CMK (cell line): Measurements from ENCODE around the gene SMIM38.
"Not testable (repeated sequence)": the region's sequence is repeated elsewhere in the genome, so short reads cannot be mapped to it uniquely, and the experiment has no call there.

Experiments
- DNase-seq: peaks from one replicate; pipeline ENCODE4 v3.0.0-alpha.2; 2010; ENCODE audit warnings: low read depth

Gene SMIM38

GRCh38 chr11:69140161-69140560 lies 15.6 kb upstream of the SMIM38 start:
- not testable (repeated sequence) for DNase-seq

GRCh38 chr11:69140635-69141034 lies 15.1 kb upstream of the SMIM38 start:
- DNase-seq, result no peak

GRCh38 chr11:69141742-69142141 lies 14.0 kb upstream of the SMIM38 start:
- no peak for DNase-seq

DNA sequence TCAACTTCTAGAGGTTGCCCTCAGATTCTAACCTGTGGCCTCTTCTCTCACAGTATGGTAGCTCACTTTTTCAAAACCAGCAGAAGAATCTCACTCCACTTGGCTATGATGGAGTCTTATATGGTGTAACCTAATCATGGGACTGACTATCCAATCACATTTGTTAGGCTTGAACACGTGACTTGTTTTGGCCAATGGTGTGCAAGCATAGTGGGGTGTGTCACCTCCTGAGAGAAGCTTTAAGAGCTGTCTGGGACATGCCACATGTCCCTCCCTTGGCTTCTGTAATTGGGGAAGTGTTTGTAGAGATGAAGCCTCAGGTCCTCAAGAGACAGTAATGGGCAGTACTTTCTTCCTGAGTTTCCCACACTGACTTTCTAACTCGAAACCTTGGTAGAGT lies 12.8 kb upstream of the SMIM38 start:
- no peak for DNase-seq

GRCh38 chr11:69144316-69145049 lies 11.3 kb upstream of the SMIM38 start:
- DNase-seq, result no peak

- no peak for DNase-seq
Observed at GRCh38 chr11:69145050-69145380, 10.7 kb upstream of the SMIM38 start.

DNA sequence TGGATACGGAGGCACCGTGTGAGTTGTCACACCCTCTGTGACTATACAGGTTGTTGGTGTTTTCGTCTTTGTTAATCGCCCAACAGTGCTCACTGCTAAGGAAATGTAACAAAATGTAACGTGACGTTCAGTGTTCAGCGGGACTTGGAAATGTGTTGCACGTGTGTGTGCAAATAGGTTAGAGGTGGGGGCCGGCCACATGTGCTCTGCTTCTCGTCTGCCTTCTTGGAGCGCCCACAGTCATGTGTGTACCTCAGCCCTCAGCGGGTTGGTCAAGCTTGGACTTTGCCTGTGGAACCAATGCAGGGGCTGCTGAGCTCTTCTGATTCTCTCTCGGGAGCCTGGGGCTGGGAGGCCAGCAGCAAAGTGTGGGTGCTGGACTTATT lies 7.4 kb upstream of the SMIM38 start:
- no peak for DNase-seq

DNA sequence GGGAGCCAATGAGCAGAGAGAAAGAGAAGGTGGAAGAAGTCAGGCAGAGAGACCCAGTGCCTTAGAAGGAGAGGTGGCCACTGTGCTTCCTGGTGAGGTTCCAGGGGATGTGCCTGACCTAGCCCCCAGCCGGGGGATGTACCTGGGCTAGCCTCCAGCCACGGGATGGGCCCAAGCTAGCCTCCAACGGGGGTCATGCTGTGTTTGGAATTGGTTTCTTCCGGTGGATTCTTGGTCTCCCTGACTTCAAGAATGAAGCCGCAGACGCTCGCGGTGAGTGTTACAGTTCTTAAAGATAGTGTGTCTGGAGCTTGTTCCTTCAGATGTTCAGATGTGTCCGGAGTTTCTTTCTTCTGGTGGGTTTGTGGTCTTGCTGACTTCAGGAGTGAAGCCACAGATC lies 6.9 kb upstream of the SMIM38 start:
- no peak for DNase-seq

DNA sequence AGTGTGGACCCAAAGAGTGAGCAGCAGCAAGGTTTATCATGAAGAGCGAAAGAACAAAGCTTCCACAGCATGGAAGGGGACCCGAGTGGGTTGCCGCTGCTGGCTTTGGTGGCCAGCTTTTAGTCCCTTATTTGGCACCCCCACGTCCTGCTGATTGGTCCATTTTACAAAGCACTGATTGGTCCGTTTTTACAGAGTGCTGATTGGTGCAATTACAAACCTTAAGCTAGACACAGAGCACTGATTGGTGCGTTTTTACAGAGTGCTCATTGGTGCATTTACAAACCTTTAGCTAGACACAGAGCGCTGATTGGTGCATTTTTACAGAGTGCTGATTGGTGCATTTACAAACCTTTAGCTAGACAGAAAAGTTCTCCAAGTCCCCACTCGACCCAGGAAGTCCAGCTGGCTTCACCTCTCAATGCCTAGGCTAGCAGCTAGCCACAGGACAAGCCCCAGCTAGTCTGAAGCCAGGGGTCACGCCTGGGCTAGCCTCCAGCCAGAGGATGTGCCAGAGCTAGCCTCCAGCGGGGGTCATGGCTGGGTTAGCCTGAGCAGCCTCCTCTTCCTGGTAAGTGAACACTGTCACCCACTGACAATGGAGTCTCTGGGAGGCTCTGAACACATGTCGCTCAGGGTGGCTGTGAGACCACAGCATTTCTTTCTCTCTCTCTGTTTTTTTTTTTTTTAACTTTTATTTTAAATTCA lies 6.2 kb upstream of the SMIM38 start:
- not testable (repeated sequence) for DNase-seq

GRCh38 chr11:69150175-69150574 lies 5.6 kb upstream of the SMIM38 start:
- no peak for DNase-seq

DNA sequence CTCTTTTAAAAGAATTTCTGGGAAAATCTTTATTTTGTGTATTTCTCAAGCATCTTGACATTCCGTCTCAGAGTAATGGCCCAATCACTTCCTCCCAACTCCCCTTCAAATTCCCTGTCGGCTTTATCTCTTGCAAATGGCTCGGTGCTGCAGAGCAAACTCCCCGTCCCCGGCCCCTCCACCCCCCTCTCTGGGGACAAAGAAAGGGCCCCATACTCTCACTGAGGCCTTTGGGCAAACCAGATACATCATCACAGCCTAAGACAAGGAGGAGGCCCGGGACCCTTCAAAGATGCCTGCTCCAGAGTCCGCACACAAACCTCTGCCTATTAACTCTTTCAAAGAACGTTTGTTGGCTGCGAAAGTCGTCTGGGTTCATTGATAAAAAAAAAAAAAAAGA lies 3.9 kb upstream of the SMIM38 start:
- DNase-seq, result no peak

DNA sequence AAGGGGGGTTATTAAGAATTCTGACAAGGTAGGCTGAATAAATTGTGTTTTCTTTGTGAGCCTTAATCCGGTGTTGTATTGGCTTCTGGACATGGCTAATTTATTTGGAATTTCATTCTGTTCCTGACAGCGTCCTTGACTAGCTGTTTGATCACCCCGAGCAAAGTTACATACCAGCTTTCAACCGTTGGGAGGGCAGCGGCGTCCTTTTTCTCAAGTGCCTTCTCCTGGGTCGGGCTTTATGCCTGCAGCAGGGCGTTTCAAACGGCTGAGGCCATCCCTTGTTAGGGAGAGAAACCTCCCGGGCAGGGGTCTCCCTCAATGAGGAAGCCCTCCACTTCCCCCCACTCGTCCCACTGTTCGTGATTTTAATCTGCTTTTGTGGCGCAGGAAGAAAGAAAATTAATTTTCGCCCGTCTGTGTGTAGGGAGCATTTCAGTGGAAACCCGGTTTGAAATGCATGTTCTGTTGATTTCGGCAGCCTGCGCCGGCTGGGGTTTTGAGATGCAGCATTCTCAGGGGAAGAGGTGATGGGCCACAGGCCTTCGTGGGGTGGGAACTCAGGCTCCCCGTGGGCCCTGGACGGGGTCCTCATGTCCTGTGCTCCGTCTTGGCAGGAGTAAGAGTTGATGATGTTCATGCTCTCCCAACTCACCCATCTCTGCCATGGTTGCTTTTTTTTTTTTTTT lies 2.9 kb upstream of the SMIM38 start:
- no peak for DNase-seq

- DNase-seq, result no peak
Observed at GRCh38 chr11:69153661-69154060, 2.1 kb upstream of the SMIM38 start.

DNA sequence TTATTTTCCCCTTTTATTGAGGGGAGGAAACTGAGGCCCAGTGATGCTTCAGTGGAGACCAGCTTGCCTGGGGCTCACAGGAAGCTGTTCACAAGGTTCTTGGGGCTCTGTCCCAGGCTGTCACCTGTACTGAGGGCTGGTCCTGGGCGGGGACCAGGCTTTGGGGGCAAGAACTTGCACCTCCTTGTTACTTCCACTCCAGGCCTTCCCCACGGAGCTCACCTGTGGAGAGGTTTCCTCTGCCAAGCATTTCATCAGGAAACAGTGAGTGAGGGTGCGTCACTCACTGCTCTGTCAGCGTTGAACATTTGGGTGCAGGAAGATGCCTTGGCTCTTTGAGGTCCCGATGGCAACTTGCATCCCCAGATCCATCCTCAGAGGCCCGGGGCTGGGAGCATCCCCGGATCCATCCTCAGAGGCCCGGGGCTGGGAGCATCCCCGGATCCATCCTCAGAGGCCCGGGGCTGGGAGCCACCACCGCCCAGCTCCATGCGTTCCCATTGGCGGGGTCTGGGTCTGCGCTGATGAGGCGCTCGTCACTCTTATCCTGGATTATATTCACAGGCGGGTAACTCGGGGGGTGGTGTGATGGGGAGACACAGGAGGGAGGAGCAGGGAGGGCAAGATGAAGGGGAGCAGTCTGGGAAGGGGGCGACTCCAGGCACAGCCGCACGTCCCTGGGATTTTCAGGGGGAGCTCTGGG lies 1.4 kb upstream of the SMIM38 start:
- no peak for DNase-seq

- no peak for DNase-seq
Observed at GRCh38 chr11:69154938-69155301, 815 bp upstream of the SMIM38 start.

GRCh38 chr11:69156235-69156639 lies 502 bp downstream of the SMIM38 start:
- no peak for DNase-seq

DNA sequence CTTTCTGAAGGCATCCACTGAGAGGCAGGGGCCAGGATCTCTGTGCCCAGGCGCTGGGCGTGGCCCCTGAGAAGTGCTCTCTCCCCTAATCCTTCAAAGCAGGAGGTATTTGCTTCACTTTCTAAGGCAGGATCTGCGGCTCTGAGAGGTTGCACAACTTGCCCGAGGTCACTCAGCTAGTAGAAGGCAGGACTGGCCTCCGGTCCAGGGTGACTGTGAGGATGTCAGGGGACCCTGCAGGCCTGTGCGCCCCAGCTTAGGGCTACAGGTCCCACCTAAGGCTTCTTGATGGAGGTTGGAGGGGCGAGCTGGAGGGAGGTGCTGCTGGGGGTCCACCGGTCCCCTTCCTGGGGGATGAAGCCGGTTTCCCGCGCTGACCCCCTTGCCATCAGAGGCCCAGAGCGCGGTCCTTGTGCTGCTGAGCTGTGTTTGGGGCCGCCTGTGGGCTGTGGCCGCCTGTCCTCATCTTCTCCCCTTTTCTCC lies 979 bp downstream of the SMIM38 start:
- DNase-seq, result no peak

DNA sequence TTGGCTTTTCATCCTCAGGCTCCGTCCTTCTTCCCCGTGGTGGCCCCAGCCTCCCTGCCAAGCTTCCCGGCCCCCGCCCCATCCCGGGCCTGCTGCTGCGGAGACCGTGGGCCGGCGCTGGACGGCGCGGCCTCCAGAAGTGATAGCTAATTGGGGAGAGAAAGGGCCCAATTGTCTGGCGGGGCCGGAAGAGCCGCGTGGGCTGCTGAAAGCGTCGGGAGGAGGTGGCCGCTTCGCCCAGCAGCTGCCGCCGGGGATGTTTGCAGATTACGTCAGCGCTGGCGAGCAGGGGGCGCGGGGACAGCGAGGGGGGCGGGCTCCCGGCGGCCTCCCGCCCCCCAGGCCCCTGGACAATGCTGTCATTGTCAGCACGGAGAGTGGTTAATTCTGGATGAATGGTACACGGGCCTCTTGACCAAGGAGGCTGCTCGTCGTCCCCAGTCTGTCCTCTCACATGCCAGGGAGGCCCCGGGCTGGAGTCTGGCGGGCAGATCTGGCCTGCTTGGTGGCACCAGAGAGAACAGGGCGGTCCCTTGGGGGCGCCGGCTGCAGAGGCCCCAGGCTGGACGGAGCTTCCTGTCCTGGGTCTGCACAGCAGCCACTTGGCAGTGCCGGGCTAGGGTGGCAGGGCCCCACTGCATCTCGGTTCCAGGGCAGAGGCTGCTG lies 1.6 kb downstream of the SMIM38 start:
- no peak for DNase-seq

- DNase-seq, result no peak
Observed at GRCh38 chr11:69157822-69158231, 2.1 kb downstream of the SMIM38 start.

- DNase-seq, result no peak
Observed at GRCh38 chr11:69158301-69159149, 2.8 kb downstream of the SMIM38 start.
